WERI-Rb-1 (cell line): Measurements from ENCODE around the gene RARRES1.

Experiments
- DNase-seq: peaks from one replicate; pipeline ENCODE4 v3.0.0-alpha.2; 2020
- H3K27ac ChIP-seq: fragments of 250-450 bp; sonication (Bioruptor Pico); 2 replicates; pipeline ENCODE4 v1.5.1; 2020; ENCODE audit warnings: mild to moderate bottlenecking, moderate library complexity
- H3K27me3 ChIP-seq: fragments of 250-450 bp; sonication (Bioruptor Pico); 2 replicates; pipeline ENCODE4 v1.5.1; 2021; ENCODE audit warnings: mild to moderate bottlenecking, low read depth, moderate library complexity; ENCODE audit not compliant: insufficient read depth, severe bottlenecking
- H3K36me3 ChIP-seq: fragments of 250-450 bp; sonication (Bioruptor Pico); 2 replicates; pipeline ENCODE4 v1.5.1; 2020; ENCODE audit warnings: mild to moderate bottlenecking, moderate library complexity
- H3K4me3 ChIP-seq: 2 replicates; pipeline ENCODE4 v1.5.1; 2011; ENCODE audit warnings: low read depth, mild to moderate bottlenecking, control low read depth, low read length
- H3K9me3 ChIP-seq: fragments of 250-450 bp; sonication (Bioruptor Pico); 2 replicates; pipeline ENCODE4 v1.5.1; 2021; ENCODE audit warnings: mild to moderate bottlenecking, moderate library complexity; ENCODE audit not compliant: severe bottlenecking
- TF ChIP-seq, protein P1 (sequence below): IDR thresholded peaks from 2 replicates; pipeline ENCODE4 v1.5.1; 2011; ENCODE audit warnings: low read depth, mild to moderate bottlenecking, control low read depth, inconsistent platforms, low read length

The RARRES1 gene

DNA sequence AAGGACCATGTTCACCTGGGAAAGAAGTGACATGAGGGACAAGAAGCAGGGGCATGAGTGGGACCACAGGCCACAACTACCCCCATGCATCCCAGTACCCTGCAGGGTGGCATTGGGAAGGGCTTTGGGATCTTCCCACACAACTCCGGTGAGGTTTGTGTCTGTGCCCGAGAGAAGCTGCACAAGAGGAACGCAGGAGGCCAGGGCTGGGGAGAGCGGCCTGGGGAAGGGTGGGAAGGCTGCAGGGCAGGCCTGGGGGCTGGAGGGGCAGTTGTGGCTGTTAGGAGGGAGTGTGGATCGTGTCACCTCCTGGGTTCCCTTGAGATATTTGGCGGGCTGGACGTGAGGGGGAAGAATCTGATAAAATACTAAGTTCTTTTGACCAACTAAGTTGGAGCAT, 44.3 kb upstream of the RARRES1 start:
- TF ChIP-seq, protein P1, sequence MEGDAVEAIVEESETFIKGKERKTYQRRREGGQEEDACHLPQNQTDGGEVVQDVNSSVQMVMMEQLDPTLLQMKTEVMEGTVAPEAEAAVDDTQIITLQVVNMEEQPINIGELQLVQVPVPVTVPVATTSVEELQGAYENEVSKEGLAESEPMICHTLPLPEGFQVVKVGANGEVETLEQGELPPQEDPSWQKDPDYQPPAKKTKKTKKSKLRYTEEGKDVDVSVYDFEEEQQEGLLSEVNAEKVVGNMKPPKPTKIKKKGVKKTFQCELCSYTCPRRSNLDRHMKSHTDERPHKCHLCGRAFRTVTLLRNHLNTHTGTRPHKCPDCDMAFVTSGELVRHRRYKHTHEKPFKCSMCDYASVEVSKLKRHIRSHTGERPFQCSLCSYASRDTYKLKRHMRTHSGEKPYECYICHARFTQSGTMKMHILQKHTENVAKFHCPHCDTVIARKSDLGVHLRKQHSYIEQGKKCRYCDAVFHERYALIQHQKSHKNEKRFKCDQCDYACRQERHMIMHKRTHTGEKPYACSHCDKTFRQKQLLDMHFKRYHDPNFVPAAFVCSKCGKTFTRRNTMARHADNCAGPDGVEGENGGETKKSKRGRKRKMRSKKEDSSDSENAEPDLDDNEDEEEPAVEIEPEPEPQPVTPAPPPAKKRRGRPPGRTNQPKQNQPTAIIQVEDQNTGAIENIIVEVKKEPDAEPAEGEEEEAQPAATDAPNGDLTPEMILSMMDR, result no peak
- Histone ChIP-seq H3K27me3 (no peaks in the 10 kb centered on the region), H3K4me3 (no peak overlapping the region), H3K27ac (no peak overlapping the region), H3K36me3 (no peaks in the 10 kb centered on the region), H3K9me3 (no peaks in the 10 kb centered on the region)
- no peak for DNase-seq

GRCh38 chr3:158775426-158776410, 43.5 kb upstream of the RARRES1 start:
- TF ChIP-seq, protein P1, result no peak
- Histone ChIP-seq H3K9me3 (no peaks in the 10 kb centered on the region), H3K4me3 (no peak overlapping the region), H3K27me3 (no peaks in the 10 kb centered on the region), H3K36me3 (no peaks in the 10 kb centered on the region), H3K27ac (no peak overlapping the region)
- no peak for DNase-seq

DNA sequence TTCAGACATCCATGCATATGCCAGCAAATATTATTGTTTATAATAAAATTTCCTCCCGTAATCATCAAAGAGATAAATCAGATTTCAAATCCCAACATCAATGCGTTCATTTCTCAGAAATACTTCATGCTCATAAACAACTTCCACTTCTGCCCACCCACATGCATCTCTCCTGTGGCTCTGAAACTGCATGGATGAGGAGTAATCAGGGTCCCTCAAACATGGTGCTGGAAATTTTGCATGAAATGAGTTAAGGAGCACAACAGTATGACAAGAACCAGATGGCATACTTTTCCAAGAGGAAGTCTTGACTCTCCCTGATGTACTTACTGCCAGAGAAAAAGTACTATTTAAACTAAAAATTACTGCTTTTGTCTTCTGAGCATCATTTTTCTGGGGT, 42.7 kb upstream of the RARRES1 start:
- H3K4me3 ChIP-seq, result no peak overlapping the region
- TF ChIP-seq, protein P1, result no peak
- no peak overlapping the region for H3K27ac ChIP-seq
- H3K9me3 ChIP-seq, result no peaks in the 10 kb centered on the region
- H3K36me3 ChIP-seq, result no peaks in the 10 kb centered on the region
- no peak for DNase-seq
- H3K27me3 ChIP-seq, result no peaks in the 10 kb centered on the region

DNA sequence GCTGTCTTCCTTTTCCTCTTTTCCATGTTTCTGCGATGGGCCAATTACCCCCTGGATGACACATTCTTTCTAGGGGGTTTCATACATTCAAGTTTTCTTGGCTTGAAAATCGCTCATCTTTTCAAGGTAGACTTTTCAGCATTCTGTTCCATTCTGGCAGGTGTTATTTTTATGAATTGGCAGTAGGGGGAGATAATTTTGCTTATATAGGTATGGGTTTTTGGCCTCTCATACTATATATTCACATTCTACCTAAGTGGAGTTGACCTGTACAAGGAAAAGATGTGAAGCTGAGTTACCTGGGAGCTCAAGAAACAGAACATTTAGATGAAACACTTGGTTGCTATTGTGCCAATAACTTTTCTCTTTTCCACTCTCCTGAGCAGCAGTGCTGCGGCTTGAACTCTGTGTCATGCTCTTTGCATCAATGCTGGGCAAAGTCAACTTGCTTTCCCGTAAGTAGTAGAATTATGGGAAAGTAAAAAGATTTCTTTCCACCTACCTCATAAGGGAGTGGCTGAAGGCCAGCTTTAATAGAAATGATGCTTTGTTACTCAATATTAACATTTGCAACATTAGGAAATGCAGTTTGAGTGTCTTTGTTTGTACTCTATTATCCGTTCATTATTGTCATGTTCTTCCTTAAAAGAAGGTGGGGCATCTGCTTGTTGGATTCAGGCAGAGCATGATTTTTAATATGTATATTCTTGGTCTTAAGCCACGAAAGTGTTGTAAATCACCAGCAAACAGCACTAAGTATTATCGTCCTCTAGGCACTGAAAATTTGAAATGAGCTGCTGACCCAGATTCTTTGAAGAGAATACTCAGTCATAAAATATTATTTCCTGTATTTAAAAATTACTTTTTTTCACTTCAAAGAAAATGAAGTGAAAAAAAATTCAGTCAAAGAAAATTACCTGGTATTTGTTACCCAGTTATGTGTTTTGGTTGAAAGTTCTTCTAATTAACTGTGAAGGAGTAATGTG, 41.9 kb upstream of the RARRES1 start:
- no peaks in the 10 kb centered on the region for H3K9me3 ChIP-seq
- H3K4me3 ChIP-seq, result no peak overlapping the region
- TF ChIP-seq, protein P1, result no peak
- H3K27ac ChIP-seq, result no peak overlapping the region
- DNase-seq, result no peak
- H3K36me3 ChIP-seq, result no peaks in the 10 kb centered on the region
- no peaks in the 10 kb centered on the region for H3K27me3 ChIP-seq

DNA sequence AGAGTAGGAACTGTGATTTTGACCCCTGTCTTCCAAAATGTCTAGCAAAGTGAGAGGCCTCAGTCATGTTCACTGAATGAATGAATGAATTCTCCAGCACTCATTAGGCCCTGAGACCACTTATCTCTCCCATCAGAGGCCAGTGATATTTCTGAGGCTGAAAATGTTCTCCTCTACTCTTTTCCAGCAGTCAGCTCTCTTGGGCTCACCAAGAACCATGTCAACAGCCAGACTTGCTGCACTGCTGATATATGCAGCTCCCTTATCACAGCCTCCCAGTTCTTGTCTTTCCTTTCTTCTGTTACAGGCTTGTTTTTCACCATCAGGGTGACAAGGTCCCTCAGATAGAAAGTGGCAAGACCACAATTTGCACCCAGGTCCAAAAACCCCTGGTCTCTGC, 40.9 kb upstream of the RARRES1 start:
- TF ChIP-seq, protein P1, result no peak
- no peak overlapping the region for H3K27ac ChIP-seq

More for the DNA sequence above, 40.9 kb upstream of the RARRES1 start:
- Histone ChIP-seq H3K36me3 (no peaks in the 10 kb centered on the region), H3K9me3 (no peaks in the 10 kb centered on the region), H3K4me3 (no peak overlapping the region), H3K27me3 (no peaks in the 10 kb centered on the region)
- no peak for DNase-seq
